ENCODE results near the gene CAV3.

- no peak for TF ChIP-seq CTCF (IDR thresholded peaks at IDR 0.05 in 4 of 5, conservative IDR thresholded peaks at IDR 0.05 in 1 of 5)
- no peak for TF ChIP-seq POLR2A (IDR thresholded peaks at IDR 0.05)
Observed at GRCh38 chr3:8760506-8760905, 26.9 kb downstream of the CAV3 start.
